A549 (cell line): ENCODE data around the gene HOXB4. TPM values are rescaled to one million over a fixed set of nuclear protein-coding genes. Genes with fewer than 3 reads are reported as not detected.
A peak's percentile ranks its signal among the peaks of the same experiment; 100 is the strongest.
"Not testable (repeated sequence)": the region's sequence is repeated elsewhere in the genome, so short reads cannot be mapped to it uniquely, and the experiment has no call there.

Experiments used
- ATAC-seq, 2 experiments: fragments of 200-7000 bp in 1 of 2; fragments of >200 bp in 1 of 2; cut with Nextera tagmentation in 1 of 2; cut with Tn5 transposase in 1 of 2; 3 replicates each; pipeline versions ENCODE4 v1.8.0 to v1.9.1; 2018 to 2020; ENCODE audit warnings: mild to moderate bottlenecking in 1 of 2, moderate library complexity in 1 of 2
- CTCF ChIA-PET: fragments of 300-600 bp; sonication (Branson Sonifier 250); formaldehyde crosslinking; extraction: SDS; loops from one replicate; lab custom pipeline; 2021; ENCODE audit warnings: antibody characterized with exemption, inconsistent platforms; lab: Yijun Ruan, JAX
- POLR2A ChIA-PET: fragments of 350-600 bp; formaldehyde crosslinking; extraction: SDS; loops from one replicate; lab custom pipeline; 2021; ENCODE audit warnings: antibody characterized with exemption, inconsistent platforms; lab: Yijun Ruan, JAX
- DNase-seq, 2 experiments: peaks; one replicate each; pipeline versions ENCODE4 v3.0.0 to v3.0.0-alpha.2; 2011 to 2016; ENCODE audit warnings: low read depth in 1 of 2, low spot score in 1 of 2
- FAIRE-seq: peaks from 2 replicates; lab custom pipeline; 2011; peaks lifted over from hg19 to GRCh38; lab: Jason Lieb, UNC
- H3K27ac ChIP-seq, 2 experiments: fragments of >200 bp; sonication (Bioruptor Twin); formaldehyde crosslinking; 3 replicates each; pipeline ENCODE4 v1.5.1; 2016 to 2017
- H3K4me1 ChIP-seq: fragments of >200 bp; sonication (Bioruptor Twin); formaldehyde crosslinking; 3 replicates; pipeline ENCODE4 v1.6.1; 2016
- H3K4me2 ChIP-seq: fragments of >200 bp; sonication (Bioruptor Twin); formaldehyde crosslinking; 3 replicates; pipeline ENCODE4 v1.6.1; 2016
- H3K4me3 ChIP-seq: fragments of >200 bp; sonication (Bioruptor Twin); formaldehyde crosslinking; 3 replicates; pipeline ENCODE4 v1.5.1; 2016
- H3K9me3 ChIP-seq: fragments of >200 bp; sonication (Bioruptor Twin); formaldehyde crosslinking; 3 replicates; pipeline ENCODE4 v1.6.1; 2016
- ATOH8 ChIP-seq: fragments of 250-450 bp; sonication (Bioruptor Pico); IDR thresholded peaks from 2 replicates; pipeline ENCODE4 v1.5.0; 2020; ENCODE audit warnings: low read depth, mild to moderate bottlenecking, moderate library complexity
- CHD4 ChIP-seq: fragments of 200-600 bp; sonication (generic); IDR thresholded peaks from 2 replicates; pipeline ENCODE4 v1.6.1; 2016; ENCODE audit warnings: antibody characterized with exemption, mild to moderate bottlenecking, borderline replicate concordance
- CTCF ChIP-seq: fragments of >200 bp; sonication (Bioruptor Twin); formaldehyde crosslinking; IDR thresholded peaks from 3 replicates; pipeline ENCODE4 v1.5.1; 2016
- E2F6 ChIP-seq: IDR thresholded peaks from 2 replicates; pipeline ENCODE4 v1.6.1; 2012; ENCODE audit warnings: low read depth, borderline replicate concordance
- FOSB ChIP-seq: fragments of 250-450 bp; sonication (Bioruptor Pico); IDR thresholded peaks from 2 replicates; pipeline ENCODE4 v1.5.0; 2020; ENCODE audit warnings: mild to moderate bottlenecking, moderate library complexity
- FOSL2 ChIP-seq, 2 experiments: fragments of 450-650 bp in 1 of 2; fragments of >200 bp in 1 of 2; sonication (Bioruptor Twin) in 1 of 2; formaldehyde crosslinking; IDR thresholded peaks; 2 replicates each; pipeline versions ENCODE4 v1.5.0 to v1.6.1; 2016 to 2020; ENCODE audit warnings: mild to moderate bottlenecking in 1 of 2, moderate library complexity in 1 of 2
- HDAC2 ChIP-seq: fragments of 200-600 bp; sonication (generic); IDR thresholded peaks from 2 replicates; pipeline ENCODE4 v1.6.1; 2016
- HEYL ChIP-seq: fragments of 250-450 bp; sonication (Bioruptor Pico); IDR thresholded peaks from 2 replicates; pipeline ENCODE4 v1.8.0; 2021; ENCODE audit warnings: mild to moderate bottlenecking, moderate library complexity
- HOXA7 ChIP-seq: fragments of 250-450 bp; sonication (Bioruptor Pico); IDR thresholded peaks from 2 replicates; pipeline ENCODE4 v1.5.0; 2020; ENCODE audit warnings: mild to moderate bottlenecking, moderate library complexity
- HOXB5 ChIP-seq: fragments of 250-450 bp; sonication (Bioruptor Pico); IDR thresholded peaks from 2 replicates; pipeline ENCODE4 v1.5.0; 2020; ENCODE audit warnings: mild to moderate bottlenecking, moderate library complexity
- KDM5A ChIP-seq: fragments of 200-600 bp; sonication (generic); IDR thresholded peaks from 2 replicates; pipeline ENCODE4 v1.6.1; 2016; ENCODE audit warnings: antibody characterized with exemption, mild to moderate bottlenecking
- MAX ChIP-seq: IDR thresholded peaks from 2 replicates; pipeline ENCODE4 v1.6.1; 2012
- MYC ChIP-seq: IDR thresholded peaks from 2 replicates; pipeline ENCODE4 v1.6.1; 2012; ENCODE audit warnings: mild to moderate bottlenecking, inconsistent platforms, low read length, improper control_type of control experiment, borderline replicate concordance
- PBX3 ChIP-seq: IDR thresholded peaks from 2 replicates; pipeline ENCODE4 v1.6.1; 2012
- PHF8 ChIP-seq: fragments of 200-600 bp; sonication (generic); IDR thresholded peaks from 2 replicates; pipeline ENCODE4 v1.6.1; 2016; ENCODE audit warnings: low read depth, mild to moderate bottlenecking, antibody characterized with exemption, moderate library complexity, borderline replicate concordance
- RCOR1 ChIP-seq: fragments of 150-350 bp; IDR thresholded peaks from 2 replicates; pipeline ENCODE4 v1.6.1; 2014; ENCODE audit warnings: antibody characterized with exemption, low read length, low read depth
- RFX5 ChIP-seq: fragments of 450-650 bp; IDR thresholded peaks from 2 replicates; pipeline ENCODE4 v1.7.1; 2014; ENCODE audit warnings: antibody characterized with exemption, mild to moderate bottlenecking, moderate library complexity
- RNF2 ChIP-seq: fragments of 200-600 bp; sonication (generic); IDR thresholded peaks from 2 replicates; pipeline ENCODE4 v1.6.1; 2016; ENCODE audit warnings: low read depth, mild to moderate bottlenecking, antibody characterized with exemption, moderate library complexity, borderline replicate concordance
- SMC3 ChIP-seq: fragments of >200 bp; sonication (Bioruptor Twin); formaldehyde crosslinking; IDR thresholded peaks from 3 replicates; pipeline ENCODE4 v1.6.1; 2018; ENCODE audit warnings: inconsistent platforms
- SREBF2 ChIP-seq: fragments of 450-650 bp; IDR thresholded peaks from 2 replicates; pipeline ENCODE4 v1.6.1; 2014; ENCODE audit warnings: mild to moderate bottlenecking, moderate library complexity
- TP53 ChIP-seq: fragments of 250-450 bp; sonication (Bioruptor Pico); IDR thresholded peaks from 2 replicates; pipeline ENCODE4 v1.5.0; 2021; ENCODE audit warnings: mild to moderate bottlenecking, moderate library complexity
- USF2 ChIP-seq: fragments of 450-650 bp; IDR thresholded peaks from 2 replicates; pipeline ENCODE4 v1.6.1; 2014; ENCODE audit warnings: antibody characterized with exemption
- ZSCAN20 ChIP-seq: fragments of 250-450 bp; sonication (Bioruptor Pico); IDR thresholded peaks from 2 replicates; pipeline ENCODE4 v1.8.0; 2022; ENCODE audit warnings: mild to moderate bottlenecking, moderate library complexity
- WGBS: methylation state at CpG from one replicate; pipeline ENCODE4 v1.1.6; 2017; ENCODE audit errors: missing lambda C conversion rate; 5-methylcytosine and 5-hydroxymethylcytosine counted together
- polyA plus RNA-seq, 4 experiments: library from polyadenylated mRNA; depleted of rRNA in 3 of 4; stranded (reverse); fragments of >200 nt; fragmentation: RNase III in 1 of 4; extraction: RNeasy Plus Mini Kit Qiagen cat#74134 plus additional on column Dnase treatment in 1 of 4; gene quantifications; 2 replicates in 3 of 4; 3 replicates in 1 of 4; pipeline ENCODE4 v1.2.3, GENCODE V29; 2011 to 2017

HOXB4 gene
- polyA plus RNA-seq, 2 of the 4 experiments (the other 2 are of a cell fraction): 0.30 to 0.74 TPM

GRCh38 chr17:48537316-48537715, 40.8 kb downstream of the HOXB4 start:
- Histone ChIP-seq H3K4me1 (peaks cover 13% of the 10 kb centered on the region; the same call in 2 of the 3 replicates), H3K27ac (peak overlapping the region; percentile 14 to 22; a peak in 3 of 6 replicates), H3K4me2 (no peak overlapping the region; the same call in 2 of the 3 replicates), H3K9me3 (no peaks in the 10 kb centered on the region), H3K4me3 (no peak overlapping the region)
- 80% methylated on average over 3 of the region's 3 CpGs for WGBS
- ChIA-PET CTCF (interaction anchor here (1.0 kb wide), 1 partner anchor 27 kb away, joined by 3 read pairs; no protein-coding TSS in a partner anchor), POLR2A (no interaction called here)
- no peak for DNase-seq
- TF ChIP-seq PHF8 (no peak), CTCF (no peak), HOXA7 (CRISPR knock-in tag) (no peak), RFX5 (no peak), SREBF2 (no peak), ZSCAN20 (CRISPR knock-in tag) (no peak), ATOH8 (CRISPR knock-in tag) (no peak), HOXB5 (CRISPR knock-in tag) (no peak), HEYL (CRISPR knock-in tag) (no peak), RNF2 (no peak), SMC3 (no peak), PBX3 (no peak), CHD4 (no peak), USF2 (no peak), FOSB (CRISPR knock-in tag) (no peak)
- FAIRE-seq: no peak
- peak in 1 of 2 experiments; percentile 56; a peak in 3 of 6 replicates for ATAC-seq

GRCh38 chr17:48535793-48536559, 42.2 kb downstream of the HOXB4 start:
- DNase-seq: not testable (repeated sequence)
- H3K4me1 ChIP-seq: peaks cover 12% of the 10 kb centered on the region; the same call in 2 of the 3 replicates

GRCh38 chr17:48532261-48532660, 45.9 kb downstream of the HOXB4 start:
- DNase-seq (no peak), FAIRE-seq (no peak), ATAC-seq (no peak)
- 75% methylated on average over 8 of the region's 8 CpGs for WGBS
- ChIA-PET POLR2A (no interaction called here), CTCF (interaction anchor here (0.5 to 5.0 kb wide), 5 partner anchors 10 to 340 kb away, joined by 3 to 18 read pairs (median 4); no protein-coding TSS in a partner anchor)
- Histone ChIP-seq H3K4me1 (peaks cover 10% of the 10 kb centered on the region; the same call in 2 of the 3 replicates), H3K9me3 (no peaks in the 10 kb centered on the region), H3K27ac (no peak overlapping the region), H3K4me3 (no peak overlapping the region), H3K4me2 (no peak overlapping the region)
- TF ChIP-seq SMC3: no peak
- no peak for TF ChIP-seq E2F6
- no peak for TF ChIP-seq TP53 (CRISPR knock-in tag)
- no peak for TF ChIP-seq MYC
- TF ChIP-seq RCOR1: no peak
- no peak for TF ChIP-seq KDM5A
- no peak for TF ChIP-seq HDAC2
- TF ChIP-seq MAX: no peak
- TF ChIP-seq HOXA7 (CRISPR knock-in tag): no peak

More at GRCh38 chr17:48535793-48536559, 42.2 kb downstream of the HOXB4 start:
- FAIRE-seq; POLR2A ChIA-PET; H3K27ac ChIP-seq; H3K9me3 ChIP-seq; H3K4me2 ChIP-seq; ATAC-seq; H3K4me3 ChIP-seq; TF ChIP-seq FOSL2 (IDR thresholded peaks at IDR 0.05): not testable (repeated sequence)
- TF ChIP-seq FOSL2 (CRISPR knock-in tag; IDR thresholded peaks at IDR 0.05): peak; percentile 49; the same call in 1 of the 2 replicates
- CTCF ChIA-PET: interaction anchor here (0.6 to 5.0 kb wide), 5 partner anchors 12 to 469 kb away, joined by 3 to 18 read pairs (median 3); no protein-coding TSS in a partner anchor
- 85% methylated on average over 9 of the region's 9 CpGs for WGBS
